HepG2 (cell line): ENCODE results near the gene ZNF587B. TPM values are rescaled to one million over a fixed set of nuclear protein-coding genes. Genes with fewer than 3 reads are reported as not detected.

Source experiments
- AGO1 ChIP-seq: fragments of 200-400 bp; formaldehyde crosslinking; IDR thresholded peaks from 2 replicates; pipeline ENCODE4 v1.6.1; 2017; ENCODE audit warnings: mild to moderate bottlenecking, low read depth, low read length, moderate library complexity; ENCODE audit not compliant: poor library complexity, severe bottlenecking
- ELF3 ChIP-seq: IDR thresholded peaks from 2 replicates; pipeline ENCODE4 v1.6.1; 2016; ENCODE audit warnings: missing genetic modification reagents, missing compliant biosample characterization
- HES4 ChIP-seq: sonication (generic); formaldehyde crosslinking; IDR thresholded peaks from 2 replicates; pipeline ENCODE4 v1.9.0; 2021; ENCODE audit warnings: mild to moderate bottlenecking, missing genetic modification reagents, borderline replicate concordance
- RXRB ChIP-seq: IDR thresholded peaks from 2 replicates; pipeline ENCODE4 v1.6.1; 2016; ENCODE audit warnings: borderline replicate concordance, missing genetic modification reagents, missing compliant biosample characterization
- SMAD3 ChIP-seq: sonication (generic); formaldehyde crosslinking; IDR thresholded peaks from 2 replicates; pipeline ENCODE4 v1.4.0; 2020; ENCODE audit warnings: missing genetic modification reagents
- ZNF225 ChIP-seq: sonication (generic); formaldehyde crosslinking; IDR thresholded peaks from 2 replicates; pipeline ENCODE4 v1.4.0; 2020; ENCODE audit warnings: mild to moderate bottlenecking, missing genetic modification reagents
- ZNF256 ChIP-seq: sonication (generic); formaldehyde crosslinking; conservative IDR thresholded peaks from 2 replicates; pipeline ENCODE4 v1.4.0; 2020; ENCODE audit warnings: missing genetic modification reagents
- ZNF670 ChIP-seq: sonication (generic); formaldehyde crosslinking; IDR thresholded peaks from 2 replicates; pipeline ENCODE4 v1.8.0; 2022; ENCODE audit warnings: mild to moderate bottlenecking, missing genetic modification reagents, borderline replicate concordance
- ZNF891 ChIP-seq: sonication (generic); formaldehyde crosslinking; IDR thresholded peaks from 2 replicates; pipeline ENCODE4 v1.5.0; 2020; ENCODE audit warnings: mild to moderate bottlenecking, missing genetic modification reagents
- ZSCAN21 ChIP-seq: sonication (generic); formaldehyde crosslinking; IDR thresholded peaks from 2 replicates; pipeline ENCODE4 v1.8.0; 2022; ENCODE audit warnings: mild to moderate bottlenecking, missing genetic modification reagents, moderate library complexity, borderline replicate concordance
- ZSCAN30 ChIP-seq: sonication (generic); formaldehyde crosslinking; IDR thresholded peaks from 2 replicates; pipeline ENCODE4 v1.5.0; 2020; ENCODE audit warnings: mild to moderate bottlenecking, missing genetic modification reagents
- polyA plus RNA-seq, 8 experiments: library from polyadenylated mRNA; depleted of rRNA in 3 of 8; stranded (reverse) in 7 of 8; unstranded in 1 of 8; fragments of >200 nt; fragmentation: Illumina TruSeq in 4 of 8; extraction: Trizol in 4 of 8; gene quantifications; 2 replicates each; pipeline versions ENCODE4 v1.2.1 to v1.2.3, GENCODE V29; 2011 to 2016; ENCODE audit warnings: low read depth in 4 of 8, missing spikeins in 1 of 8, mixed read lengths in 1 of 8; ENCODE audit not compliant: insufficient read depth in 1 of 8
- total RNA-seq, 5 experiments: library from RNA; depleted of rRNA; stranded (reverse); fragments of >200 nt; fragmentation: Illumina TruSeq; extraction: Trizol; gene quantifications; 2 replicates each; pipeline ENCODE4 v1.2.3, GENCODE V29; 2016; ENCODE audit warnings: low read depth in 1 of 5
- TF ChIP-seq, protein P1 (sequence below): sonication (generic); formaldehyde crosslinking; IDR thresholded peaks from 2 replicates; pipeline ENCODE4 v1.5.0; 2020; ENCODE audit warnings: missing genetic modification reagents
- TF ChIP-seq, protein P2 (sequence below): sonication (generic); formaldehyde crosslinking; IDR thresholded peaks from 2 replicates; pipeline ENCODE4 v1.8.1; 2023; ENCODE audit warnings: mild to moderate bottlenecking, missing genetic modification reagents
- TF ChIP-seq, protein P3 (sequence below): sonication (generic); formaldehyde crosslinking; IDR thresholded peaks from 2 replicates; pipeline ENCODE4 v1.5.0; 2020; ENCODE audit warnings: mild to moderate bottlenecking, missing genetic modification reagents, moderate library complexity
- TF ChIP-seq, protein P4 (sequence below), 2 experiments: sonication (generic) in 1 of 2; formaldehyde crosslinking in 1 of 2; IDR thresholded peaks; 2 replicates each; pipeline versions ENCODE4 v1.4.0 to v1.6.1; 2018 to 2020; ENCODE audit warnings: missing genetic modification reagents in 2 of 2, borderline replicate concordance in 1 of 2, low read depth in 1 of 2, mild to moderate bottlenecking in 1 of 2, missing biosample characterization in 1 of 2
- TF ChIP-seq, protein P5 (sequence below): sonication (generic); formaldehyde crosslinking; IDR thresholded peaks from 2 replicates; pipeline ENCODE4 v1.8.1; 2023; ENCODE audit warnings: mild to moderate bottlenecking, inconsistent platforms, moderate library complexity, missing genetic modification reagents, borderline replicate concordance
- TF ChIP-seq, protein P6 (sequence below): sonication (generic); formaldehyde crosslinking; IDR thresholded peaks from 2 replicates; pipeline ENCODE4 v1.8.1; 2023; ENCODE audit warnings: mild to moderate bottlenecking, moderate library complexity, missing genetic modification reagents

The ZNF587B gene
- total and polyA plus RNA-seq, 2 of the 13 experiments (the other 11 are each of a cell fraction or from before 2014, with no cell fraction given): 5.2 to 29.9 TPM

DNA sequence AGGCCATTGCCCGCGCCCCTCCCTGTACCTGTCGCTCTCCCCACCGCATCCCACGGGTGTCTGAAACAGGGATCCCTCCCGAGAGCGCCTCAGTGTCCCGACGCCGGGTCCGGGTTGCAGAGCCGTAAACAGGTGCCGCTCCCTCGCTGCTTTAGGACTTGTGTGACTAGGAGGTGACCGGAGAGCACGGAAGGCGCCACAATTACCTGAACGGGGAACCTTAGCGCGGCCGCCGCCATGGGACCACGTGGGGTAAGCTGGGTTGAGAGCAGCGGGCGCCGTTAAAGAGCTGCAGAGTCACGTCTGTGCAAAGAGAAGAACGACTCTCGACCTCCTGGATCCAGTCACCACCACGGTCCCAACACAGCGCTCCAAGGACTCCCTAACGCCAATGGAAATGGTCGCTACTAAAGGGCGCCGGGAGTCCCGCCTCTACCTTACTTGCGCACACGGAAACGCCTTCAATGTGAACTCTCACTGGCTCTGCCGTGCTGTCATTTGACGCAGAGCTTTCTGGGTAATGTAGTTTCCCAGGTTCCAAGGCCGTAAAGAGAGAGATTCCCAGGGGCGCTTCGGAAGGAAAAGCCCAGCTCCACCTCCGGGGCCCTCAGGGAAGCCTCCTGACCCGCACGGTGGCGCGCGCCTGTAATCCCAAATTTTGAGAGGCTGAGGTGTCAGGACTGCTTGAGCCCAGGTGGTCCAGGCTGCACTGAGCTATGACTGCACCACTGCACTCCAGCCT lies 15.4 kb upstream of the ZNF587B start, which contains the start of gene ZNF552 (continued):
- TF ChIP-seq HES4 (CRISPR knock-in tag) (0 out of 2 replicates have a peak, but pooled peaks have one; percentile 46), RXRB (CRISPR knock-in tag) (peak; percentile 60; the same call in 1 of the 2 replicates), ZNF670 (CRISPR knock-in tag) (0 out of 2 replicates have a peak, but pooled peaks have one; percentile 15), ZNF225 (CRISPR knock-in tag) (peak; percentile 74; the same call in 1 of the 2 replicates), ZNF256 (0 out of 2 replicates have a peak, but pooled peaks have one; percentile 23), ZSCAN21 (CRISPR knock-in tag) (peak; percentile 29; the same call in 1 of the 2 replicates), ZNF891 (CRISPR knock-in tag) (peak; percentile 55; the same call in 1 of the 2 replicates), ELF3 (CRISPR knock-in tag) (peak; percentile 90), SMAD3 (CRISPR knock-in tag) (peak; percentile 69), AGO1 (peak; percentile 55), ZSCAN30 (CRISPR knock-in tag) (no peak)
- TF ChIP-seq, protein P1, sequence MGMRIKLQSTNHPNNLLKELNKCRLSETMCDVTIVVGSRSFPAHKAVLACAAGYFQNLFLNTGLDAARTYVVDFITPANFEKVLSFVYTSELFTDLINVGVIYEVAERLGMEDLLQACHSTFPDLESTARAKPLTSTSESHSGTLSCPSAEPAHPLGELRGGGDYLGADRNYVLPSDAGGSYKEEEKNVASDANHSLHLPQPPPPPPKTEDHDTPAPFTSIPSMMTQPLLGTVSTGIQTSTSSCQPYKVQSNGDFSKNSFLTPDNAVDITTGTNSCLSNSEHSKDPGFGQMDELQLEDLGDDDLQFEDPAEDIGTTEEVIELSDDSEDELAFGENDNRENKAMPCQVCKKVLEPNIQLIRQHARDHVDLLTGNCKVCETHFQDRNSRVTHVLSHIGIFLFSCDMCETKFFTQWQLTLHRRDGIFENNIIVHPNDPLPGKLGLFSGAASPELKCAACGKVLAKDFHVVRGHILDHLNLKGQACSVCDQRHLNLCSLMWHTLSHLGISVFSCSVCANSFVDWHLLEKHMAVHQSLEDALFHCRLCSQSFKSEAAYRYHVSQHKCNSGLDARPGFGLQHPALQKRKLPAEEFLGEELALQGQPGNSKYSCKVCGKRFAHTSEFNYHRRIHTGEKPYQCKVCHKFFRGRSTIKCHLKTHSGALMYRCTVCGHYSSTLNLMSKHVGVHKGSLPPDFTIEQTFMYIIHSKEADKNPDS (CRISPR knock-in tag): 0 out of 2 replicates have a peak, but pooled peaks have one; percentile 71
- TF ChIP-seq, protein P2, sequence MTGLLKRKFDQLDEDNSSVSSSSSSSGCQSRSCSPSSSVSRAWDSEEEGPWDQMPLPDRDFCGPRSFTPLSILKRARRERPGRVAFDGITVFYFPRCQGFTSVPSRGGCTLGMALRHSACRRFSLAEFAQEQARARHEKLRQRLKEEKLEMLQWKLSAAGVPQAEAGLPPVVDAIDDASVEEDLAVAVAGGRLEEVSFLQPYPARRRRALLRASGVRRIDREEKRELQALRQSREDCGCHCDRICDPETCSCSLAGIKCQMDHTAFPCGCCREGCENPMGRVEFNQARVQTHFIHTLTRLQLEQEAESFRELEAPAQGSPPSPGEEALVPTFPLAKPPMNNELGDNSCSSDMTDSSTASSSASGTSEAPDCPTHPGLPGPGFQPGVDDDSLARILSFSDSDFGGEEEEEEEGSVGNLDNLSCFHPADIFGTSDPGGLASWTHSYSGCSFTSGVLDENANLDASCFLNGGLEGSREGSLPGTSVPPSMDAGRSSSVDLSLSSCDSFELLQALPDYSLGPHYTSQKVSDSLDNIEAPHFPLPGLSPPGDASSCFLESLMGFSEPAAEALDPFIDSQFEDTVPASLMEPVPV (CRISPR knock-in tag): peak; percentile 61; the same call in 1 of the 2 replicates
- TF ChIP-seq, protein P3, sequence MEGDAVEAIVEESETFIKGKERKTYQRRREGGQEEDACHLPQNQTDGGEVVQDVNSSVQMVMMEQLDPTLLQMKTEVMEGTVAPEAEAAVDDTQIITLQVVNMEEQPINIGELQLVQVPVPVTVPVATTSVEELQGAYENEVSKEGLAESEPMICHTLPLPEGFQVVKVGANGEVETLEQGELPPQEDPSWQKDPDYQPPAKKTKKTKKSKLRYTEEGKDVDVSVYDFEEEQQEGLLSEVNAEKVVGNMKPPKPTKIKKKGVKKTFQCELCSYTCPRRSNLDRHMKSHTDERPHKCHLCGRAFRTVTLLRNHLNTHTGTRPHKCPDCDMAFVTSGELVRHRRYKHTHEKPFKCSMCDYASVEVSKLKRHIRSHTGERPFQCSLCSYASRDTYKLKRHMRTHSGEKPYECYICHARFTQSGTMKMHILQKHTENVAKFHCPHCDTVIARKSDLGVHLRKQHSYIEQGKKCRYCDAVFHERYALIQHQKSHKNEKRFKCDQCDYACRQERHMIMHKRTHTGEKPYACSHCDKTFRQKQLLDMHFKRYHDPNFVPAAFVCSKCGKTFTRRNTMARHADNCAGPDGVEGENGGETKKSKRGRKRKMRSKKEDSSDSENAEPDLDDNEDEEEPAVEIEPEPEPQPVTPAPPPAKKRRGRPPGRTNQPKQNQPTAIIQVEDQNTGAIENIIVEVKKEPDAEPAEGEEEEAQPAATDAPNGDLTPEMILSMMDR (CRISPR knock-in tag): peak; percentile 44
- TF ChIP-seq, protein P4, sequence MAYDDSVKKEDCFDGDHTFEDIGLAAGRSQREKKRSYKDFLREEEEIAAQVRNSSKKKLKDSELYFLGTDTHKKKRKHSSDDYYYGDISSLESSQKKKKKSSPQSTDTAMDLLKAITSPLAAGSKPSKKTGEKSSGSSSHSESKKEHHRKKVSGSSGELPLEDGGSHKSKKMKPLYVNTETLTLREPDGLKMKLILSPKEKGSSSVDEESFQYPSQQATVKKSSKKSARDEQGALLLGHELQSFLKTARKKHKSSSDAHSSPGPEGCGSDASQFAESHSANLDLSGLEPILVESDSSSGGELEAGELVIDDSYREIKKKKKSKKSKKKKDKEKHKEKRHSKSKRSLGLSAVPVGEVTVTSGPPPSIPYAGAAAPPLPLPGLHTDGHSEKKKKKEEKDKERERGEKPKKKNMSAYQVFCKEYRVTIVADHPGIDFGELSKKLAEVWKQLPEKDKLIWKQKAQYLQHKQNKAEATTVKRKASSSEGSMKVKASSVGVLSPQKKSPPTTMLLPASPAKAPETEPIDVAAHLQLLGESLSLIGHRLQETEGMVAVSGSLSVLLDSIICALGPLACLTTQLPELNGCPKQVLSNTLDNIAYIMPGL (CRISPR knock-in tag; IDR thresholded peaks at IDR 0.05; ENCODE audit: borderline replicate concordance in 1 of 2, low read depth in 1 of 2): peak; percentile 30 to 60; a peak in 3 of 4 replicates
- TF ChIP-seq, protein P5, sequence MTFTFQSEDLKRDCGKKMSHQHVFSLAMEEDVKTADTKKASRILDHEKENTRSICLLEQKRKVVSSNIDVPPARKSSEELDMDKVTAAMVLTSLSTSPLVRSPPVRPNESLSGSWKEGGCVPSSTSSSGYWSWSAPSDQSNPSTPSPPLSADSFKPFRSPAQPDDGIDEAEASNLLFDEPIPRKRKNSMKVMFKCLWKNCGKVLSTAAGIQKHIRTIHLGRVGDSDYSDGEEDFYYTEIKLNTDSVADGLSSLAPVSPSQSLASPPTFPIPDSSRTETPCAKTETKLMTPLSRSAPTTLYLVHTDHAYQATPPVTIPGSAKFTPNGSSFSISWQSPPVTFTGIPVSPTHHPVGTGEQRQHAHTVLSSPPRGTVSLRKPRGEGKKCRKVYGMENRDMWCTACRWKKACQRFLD (CRISPR knock-in tag): 0 out of 2 replicates have a peak, but pooled peaks have one; percentile 43
- TF ChIP-seq, protein P6, sequence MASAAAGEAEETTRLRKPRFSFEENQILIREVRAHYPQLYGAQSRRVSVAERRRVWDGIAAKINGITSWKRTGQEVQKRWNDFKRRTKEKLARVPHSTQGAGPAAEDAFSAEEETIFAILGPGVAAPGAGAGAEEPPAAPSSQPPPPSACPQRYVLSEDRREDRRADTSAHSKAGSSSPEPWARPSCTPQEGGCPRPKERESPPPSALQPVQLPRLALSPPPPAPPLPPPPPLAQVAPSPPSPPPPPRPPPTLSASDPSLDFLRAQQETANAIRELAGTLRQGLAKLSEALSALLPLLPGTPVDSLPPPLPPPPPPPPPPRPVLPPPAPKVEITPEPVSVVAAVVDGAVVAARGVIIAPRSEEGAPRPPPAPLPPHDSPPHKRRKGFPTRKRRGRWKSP (CRISPR knock-in tag): peak; percentile 66; the same call in 1 of the 2 replicates
